Spleen (tissue), 11 donors: ENCODE results near the gene TPST1. TPM values are rescaled to one million over a fixed set of nuclear protein-coding genes. Genes with fewer than 3 reads are reported as not detected.

Experiments used
- DNase-seq: peaks from one replicate; pipeline ENCODE4 v3.0.0-alpha.2; 2020
- H3K27ac ChIP-seq, 8 donors: fragments of 200-600 bp; sonication (generic) in 7 of 8; 1 replicate in 4 of 8; 2 replicates in 4 of 8; pipeline versions ENCODE4 v1.5.0 to v1.8.0; 2016 to 2021; ENCODE audit warnings: inconsistent platforms in 4 of 8, mild to moderate bottlenecking in 4 of 8, moderate library complexity in 1 of 8
- H3K27me3 ChIP-seq, 7 donors: fragments of 200-600 bp; sonication (generic) in 6 of 7; replicated peaks in 1 of 7; 1 replicate in 4 of 7; 2 replicates in 3 of 7; pipeline versions ENCODE4 v1.5.0 to v1.8.0; 2016 to 2021; ENCODE audit warnings: inconsistent platforms in 3 of 7, mild to moderate bottlenecking in 1 of 7
- H3K36me3 ChIP-seq, 6 donors: fragments of 200-600 bp; sonication (generic) in 5 of 6; 1 replicate in 4 of 6; 2 replicates in 2 of 6; pipeline versions ENCODE4 v1.5.0 to v1.8.0; 2016 to 2021; ENCODE audit warnings: inconsistent platforms in 2 of 6
- H3K4me1 ChIP-seq, 6 donors: fragments of 200-600 bp; sonication (generic) in 5 of 6; 1 replicate in 3 of 6; 2 replicates in 3 of 6; pipeline versions ENCODE4 v1.5.0 to v1.8.0; 2016 to 2021; ENCODE audit warnings: inconsistent platforms in 3 of 6
- H3K4me3 ChIP-seq, 8 donors: fragments of 200-600 bp; sonication (generic) in 7 of 8; 1 replicate in 4 of 8; 2 replicates in 4 of 8; pipeline versions ENCODE4 v1.5.0 to v1.8.0; 2016 to 2021; ENCODE audit warnings: inconsistent platforms in 4 of 8, mild to moderate bottlenecking in 4 of 8, moderate library complexity in 2 of 8
- H3K9me3 ChIP-seq, 8 donors: fragments of 200-600 bp; sonication (generic) in 7 of 8; 1 replicate in 4 of 8; 2 replicates in 4 of 8; pipeline versions ENCODE4 v1.5.0 to v1.8.0; 2016 to 2021; ENCODE audit warnings: inconsistent platforms in 4 of 8
- POLR2A ChIP-seq, 3 donors: fragments of 450-650 bp; IDR thresholded peaks; one replicate each; pipeline ENCODE4 v1.5.1; 2017; ENCODE audit warnings: antibody characterized with exemption in 3 of 3, mild to moderate bottlenecking in 1 of 3
- POLR2AphosphoS5 ChIP-seq, 3 donors: sonication (generic); formaldehyde crosslinking; IDR thresholded peaks; one replicate each; pipeline ENCODE4 v1.5.1; 2017; ENCODE audit warnings: antibody characterized with exemption in 3 of 3
- WGBS, 5 donors: extraction: QIAGEN DNeasy Blood & Tissue Kit in 3 of 5; methylation state at CpG; one replicate each; pipeline versions ENCODE4 v1.1.5 to v1.1.7; 2013 to 2018; 5-methylcytosine and 5-hydroxymethylcytosine counted together
- intact Hi-C: fragments of 100-400 bp; cut with DNase I; formaldehyde crosslinking; loops from one replicate; pipeline ENCODE4 v1.15.0; 2023; ENCODE audit warnings: low total_unique reads
- polyA plus RNA-seq, 3 donors: library from polyadenylated mRNA; stranded (reverse); fragments of 200-250 nt; gene quantifications; one replicate each; pipeline ENCODE4 v1.2.1, GENCODE V29; 2013
- total RNA-seq, 7 donors: library from RNA; depleted of rRNA in 3 of 7; stranded (reverse); fragments of >200 nt in 3 of 7; fragmentation: NEBNext Ultra II Directional in 4 of 7; extraction: Animal tissue kit (Norgen Biotek cat#: 25700) in 4 of 7; gene quantifications; one replicate each; pipeline versions ENCODE4 v1.1.0 to v1.2.1, GENCODE V29; 2016 to 2021
- TF ChIP-seq, protein P1 (sequence below), 11 experiments: fragments of 200-600 bp in 7 of 11; fragments of 450-650 bp in 4 of 11; sonication (generic) in 4 of 11; IDR thresholded peaks in 8 of 11; conservative IDR thresholded peaks in 3 of 11; 1 replicate in 7 of 11; 2 replicates in 4 of 11; pipeline versions ENCODE4 v1.4.0 to v1.8.0; 2016 to 2021; ENCODE audit warnings: antibody characterized with exemption in 11 of 11, inconsistent platforms in 4 of 11, mild to moderate bottlenecking in 1 of 11
- donor health status: healthy with polysubstance abuse.
- donor health status: DM: no; HTN: no; CAD: no; lungs with moderate emphysema.
- donor health status: DM: no; HTN: no; CAD: no.
- donor health status: Bipolar disorder and iron deficiency.
- donor health status: healthy.
- donor health status: DM: no; HTN: no; CAD: no.
- donor health status: DM: yes; HTN: yes; CAD: no.

TPST1 gene
- total and polyA plus RNA-seq, 10 donors, result 4.8 to 58.5 (median 27.1) TPM

DNA sequence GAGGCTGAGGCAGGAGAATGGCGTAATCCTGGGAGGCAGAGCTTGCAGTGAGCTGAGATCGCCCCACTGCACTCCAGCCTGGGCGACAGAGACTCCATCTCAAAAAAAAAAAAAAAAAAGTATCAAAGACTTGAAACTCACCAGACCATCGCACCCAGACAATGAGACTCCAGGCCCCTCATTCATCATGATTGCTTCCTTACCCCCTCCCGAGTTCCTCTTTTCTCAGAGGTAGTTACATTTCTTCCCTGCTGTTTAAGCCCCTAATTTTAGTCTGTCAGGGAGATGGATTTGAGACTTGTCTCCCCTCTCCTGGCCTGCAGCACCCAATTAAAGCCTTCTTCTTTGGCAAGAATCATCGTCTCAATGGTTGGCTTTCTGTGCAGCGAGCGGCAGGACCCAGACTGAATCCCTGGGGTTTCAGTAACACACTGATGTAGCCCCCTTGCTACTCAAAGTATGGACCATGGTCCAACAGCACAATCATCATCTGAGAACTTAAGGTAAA, 19.4 kb upstream of the TPST1 start:
- Histone ChIP-seq H3K4me1 (peaks cover 0 to 7% (median 0%) of the 10 kb centered on the region in 6 donors), H3K9me3 (peaks cover 0 to 4% (median 0%) of the 10 kb centered on the region in 8 donors), H3K4me3 (no peak overlapping the region), H3K27me3 (no peaks in the 10 kb centered on the region), H3K27ac (no peak overlapping the region), H3K36me3 (no peaks in the 10 kb centered on the region)
- WGBS, 5 donors, result 87 to 91% (median 90%) methylated on average over 8 of the region's 8 CpGs
- DNase-seq, result no peak
- intact Hi-C loops, result no loop called here
- no peak for TF ChIP-seq POLR2AphosphoS5 (IDR thresholded peaks at IDR 0.05)
- TF ChIP-seq, protein P1, sequence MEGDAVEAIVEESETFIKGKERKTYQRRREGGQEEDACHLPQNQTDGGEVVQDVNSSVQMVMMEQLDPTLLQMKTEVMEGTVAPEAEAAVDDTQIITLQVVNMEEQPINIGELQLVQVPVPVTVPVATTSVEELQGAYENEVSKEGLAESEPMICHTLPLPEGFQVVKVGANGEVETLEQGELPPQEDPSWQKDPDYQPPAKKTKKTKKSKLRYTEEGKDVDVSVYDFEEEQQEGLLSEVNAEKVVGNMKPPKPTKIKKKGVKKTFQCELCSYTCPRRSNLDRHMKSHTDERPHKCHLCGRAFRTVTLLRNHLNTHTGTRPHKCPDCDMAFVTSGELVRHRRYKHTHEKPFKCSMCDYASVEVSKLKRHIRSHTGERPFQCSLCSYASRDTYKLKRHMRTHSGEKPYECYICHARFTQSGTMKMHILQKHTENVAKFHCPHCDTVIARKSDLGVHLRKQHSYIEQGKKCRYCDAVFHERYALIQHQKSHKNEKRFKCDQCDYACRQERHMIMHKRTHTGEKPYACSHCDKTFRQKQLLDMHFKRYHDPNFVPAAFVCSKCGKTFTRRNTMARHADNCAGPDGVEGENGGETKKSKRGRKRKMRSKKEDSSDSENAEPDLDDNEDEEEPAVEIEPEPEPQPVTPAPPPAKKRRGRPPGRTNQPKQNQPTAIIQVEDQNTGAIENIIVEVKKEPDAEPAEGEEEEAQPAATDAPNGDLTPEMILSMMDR (IDR thresholded peaks at IDR 0.05 in 8 of 11, conservative IDR thresholded peaks at IDR 0.05 in 3 of 11), result no peak
- no peak for TF ChIP-seq POLR2A (IDR thresholded peaks at IDR 0.05)

DNA sequence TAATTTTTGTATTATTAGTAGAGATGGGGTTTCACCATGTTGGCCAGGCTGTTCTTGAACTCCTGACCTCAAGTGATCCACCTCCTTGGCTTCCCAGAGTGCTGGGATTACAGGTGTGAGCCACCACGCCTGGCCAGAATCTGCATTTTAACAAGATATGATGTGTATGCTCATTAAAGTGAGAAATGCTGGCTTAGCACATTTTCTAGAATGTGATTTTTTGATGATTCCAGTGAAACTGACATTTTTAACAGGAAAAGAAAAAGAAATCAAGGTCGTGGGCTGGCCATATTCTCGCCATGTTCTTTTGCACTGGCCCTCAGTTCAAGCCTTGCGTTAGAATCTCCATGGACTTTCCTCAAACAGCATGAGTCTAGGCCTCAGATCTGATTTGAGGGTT, 18.1 kb upstream of the TPST1 start:
- H3K27me3 ChIP-seq, result no peaks in the 10 kb centered on the region
- DNase-seq, result no peak
- no peaks in the 10 kb centered on the region for H3K36me3 ChIP-seq
- intact Hi-C loops, result no loop called here
- 78 to 86% (median 83%) methylated on average over 4 of the region's 4 CpGs for WGBS, 5 donors
- H3K4me3 ChIP-seq, result no peak overlapping the region
- H3K9me3 ChIP-seq, result peaks cover 0 to 4% (median 0%) of the 10 kb centered on the region in 8 donors
- peaks cover 0 to 7% (median 0%) of the 10 kb centered on the region in 6 donors for H3K4me1 ChIP-seq
- TF ChIP-seq POLR2AphosphoS5 (IDR thresholded peaks at IDR 0.05), result no peak
- no peak overlapping the region for H3K27ac ChIP-seq

DNA sequence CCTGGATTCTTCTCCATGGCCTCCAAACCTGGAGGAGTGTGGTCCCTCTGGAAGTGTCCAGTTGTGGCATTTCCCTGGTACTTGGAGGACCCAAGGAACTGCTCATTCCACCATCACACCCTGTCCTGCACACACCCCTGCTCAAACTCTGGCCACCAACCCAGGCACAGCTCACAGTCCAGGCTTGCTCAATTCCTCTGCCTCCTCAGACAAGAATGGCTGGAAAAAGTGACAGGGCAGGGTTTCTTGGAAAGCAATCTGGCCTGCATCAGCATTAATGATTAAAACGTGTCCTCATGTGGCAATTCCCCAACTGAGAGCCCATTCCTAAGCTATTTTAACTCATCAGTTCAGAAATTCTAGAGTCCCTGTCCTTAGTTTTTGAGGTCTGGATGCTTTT, 17.2 kb upstream of the TPST1 start:
- Histone ChIP-seq H3K9me3 (peaks cover 0 to 4% (median 0%) of the 10 kb centered on the region in 8 donors), H3K27me3 (no peaks in the 10 kb centered on the region), H3K36me3 (no peaks in the 10 kb centered on the region), H3K27ac (no peak overlapping the region), H3K4me3 (no peak overlapping the region), H3K4me1 (peaks cover 0 to 6% (median 0%) of the 10 kb centered on the region in 6 donors)
- intact Hi-C loops, result no loop called here
- no peak for DNase-seq
- TF ChIP-seq POLR2AphosphoS5 (IDR thresholded peaks at IDR 0.05), result peak in 2 of 3 donors; percentile 19 to 45
- no peak for TF ChIP-seq POLR2A (IDR thresholded peaks at IDR 0.05)
- 47 to 79% (median 57%) methylated on average over 1 of the region's 1 CpG for WGBS, 5 donors

DNA sequence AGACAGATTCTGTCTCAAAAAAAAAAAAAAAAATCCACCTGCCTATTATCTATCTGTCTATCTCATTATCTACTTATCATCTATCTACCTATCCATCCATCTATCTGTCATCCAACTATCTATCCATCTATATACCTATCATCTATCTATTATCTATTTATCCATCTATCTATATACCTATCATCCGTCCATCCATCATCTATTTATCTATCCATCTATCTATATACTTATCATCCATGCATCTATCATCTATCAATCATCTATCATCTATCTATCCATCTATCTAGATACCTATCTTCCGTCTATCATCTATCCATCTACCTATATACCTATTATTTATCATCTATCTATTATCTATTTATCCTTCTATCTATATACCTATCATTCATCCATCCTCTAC, 16.5 kb upstream of the TPST1 start:
- 83 to 95% (median 92%) methylated on average over 2 of the region's 2 CpGs for WGBS, 5 donors
- TF ChIP-seq, protein P1 (IDR thresholded peaks at IDR 0.05 in 8 of 11, conservative IDR thresholded peaks at IDR 0.05 in 3 of 11), result no peak
- TF ChIP-seq POLR2AphosphoS5 (IDR thresholded peaks at IDR 0.05) (no peak), POLR2A (IDR thresholded peaks at IDR 0.05) (no peak)
- peaks cover 0 to 4% (median 0%) of the 10 kb centered on the region in 8 donors for H3K9me3 ChIP-seq
- no peaks in the 10 kb centered on the region for H3K36me3 ChIP-seq
- no peak overlapping the region for H3K27ac ChIP-seq
- intact Hi-C loops, result no loop called here
- no peaks in the 10 kb centered on the region for H3K27me3 ChIP-seq
- H3K4me1 ChIP-seq, result no peaks in the 10 kb centered on the region
- H3K4me3 ChIP-seq, result no peak overlapping the region
- DNase-seq, result no peak

DNA sequence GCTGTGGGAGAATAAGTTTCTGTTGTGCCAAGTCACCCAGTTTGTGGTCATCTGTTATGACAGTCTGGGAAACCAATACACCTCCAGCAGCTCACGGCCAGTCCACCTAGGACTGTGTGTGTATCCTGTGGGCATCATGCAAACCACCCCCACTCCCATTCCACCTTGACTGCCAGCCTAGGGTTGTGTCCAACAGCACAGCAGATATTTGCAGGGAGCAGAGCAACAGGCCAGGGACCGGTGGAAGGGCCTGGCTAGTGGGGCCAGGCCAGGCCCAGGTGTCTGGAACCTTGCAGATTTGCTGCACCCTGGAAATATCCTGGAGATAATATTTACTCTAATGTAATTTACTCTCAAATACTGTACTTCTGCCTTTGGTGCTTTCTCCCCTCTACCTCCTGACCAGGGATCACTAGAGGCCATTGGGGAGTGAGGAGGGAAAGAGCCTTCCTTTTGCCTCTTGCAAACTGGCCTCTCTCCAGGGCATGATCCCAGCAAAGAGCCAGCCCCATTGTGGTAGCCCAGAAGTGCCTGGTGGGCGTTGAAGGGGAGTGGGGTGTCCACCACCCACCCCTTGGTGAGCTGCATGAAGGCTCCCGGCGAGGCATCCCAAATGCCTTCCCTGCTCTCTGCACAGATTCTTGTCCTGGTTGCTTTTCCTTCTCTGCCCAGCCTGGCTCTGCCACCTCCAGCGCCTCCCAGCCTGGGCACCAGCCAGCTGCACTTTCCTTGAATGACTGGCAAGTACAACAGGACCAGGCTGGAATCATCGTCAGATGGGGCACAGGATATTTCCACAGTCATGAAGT, 15.2 kb upstream of the TPST1 start:
- H3K36me3 ChIP-seq, result no peaks in the 10 kb centered on the region
- WGBS, 5 donors, result 89 to 94% (median 92%) methylated on average over 7 of the region's 7 CpGs
- intact Hi-C loops, result no loop called here
- H3K4me1 ChIP-seq, result no peaks in the 10 kb centered on the region
- peaks cover 0 to 4% (median 0%) of the 10 kb centered on the region in 8 donors for H3K9me3 ChIP-seq
- no peak for DNase-seq
- H3K27me3 ChIP-seq, result no peaks in the 10 kb centered on the region
- no peak overlapping the region for H3K27ac ChIP-seq
- TF ChIP-seq, protein P1 (IDR thresholded peaks at IDR 0.05 in 8 of 11, conservative IDR thresholded peaks at IDR 0.05 in 3 of 11), result no peak
- TF ChIP-seq POLR2A (IDR thresholded peaks at IDR 0.05), result no peak
- H3K4me3 ChIP-seq, result no peak overlapping the region
